NCI-H2107 treated with DMSO at 0.1 percent for 48 hours (cell line): ENCODE measurements around the gene PTPRN2.

Source experiments
- DNase-seq: peaks from one replicate; lab custom pipeline; 2025; ENCODE audit not compliant: unreplicated experiment; lab: John Stamatoyannopoulos, UW

Gene PTPRN2

GRCh38 chr7:157687845-157688532 lies 899.6 kb downstream of the PTPRN2 start:
- no peak for DNase-seq

- DNase-seq = no peak
These were observed 900.5 kb downstream of the PTPRN2 start for GRCh38 chr7:157687158-157687557.

GRCh38 chr7:157686285-157686894 lies 901.2 kb downstream of the PTPRN2 start:
- DNase-seq = no peak

GRCh38 chr7:157685430-157686284 lies 902.0 kb downstream of the PTPRN2 start:
- DNase-seq = no peak

- no peak for DNase-seq
These were observed 902.7 kb downstream of the PTPRN2 start for GRCh38 chr7:157684909-157685429.

- no peak for DNase-seq
These were observed 903.3 kb downstream of the PTPRN2 start for GRCh38 chr7:157684157-157684908.

GRCh38 chr7:157683747-157684156 lies 903.9 kb downstream of the PTPRN2 start:
- DNase-seq = no peak

GRCh38 chr7:157682946-157683746 lies 904.5 kb downstream of the PTPRN2 start:
- DNase-seq = no peak

- no peak for DNase-seq
These were observed 905.3 kb downstream of the PTPRN2 start for GRCh38 chr7:157682064-157682945.

GRCh38 chr7:157679607-157680006 lies 908.0 kb downstream of the PTPRN2 start:
- no peak for DNase-seq

GRCh38 chr7:157678501-157678900 lies 909.1 kb downstream of the PTPRN2 start:
- no peak for DNase-seq

- DNase-seq = no peak
These were observed 911.0 kb downstream of the PTPRN2 start for GRCh38 chr7:157676456-157677255.

- DNase-seq = no peak
These were observed 911.6 kb downstream of the PTPRN2 start for GRCh38 chr7:157676001-157676400.

GRCh38 chr7:157675427-157675927 lies 912.1 kb downstream of the PTPRN2 start:
- DNase-seq = no peak

- no peak for DNase-seq
These were observed 912.8 kb downstream of the PTPRN2 start for GRCh38 chr7:157674715-157675426.

- no peak for DNase-seq
These were observed 913.5 kb downstream of the PTPRN2 start for GRCh38 chr7:157674027-157674714.

GRCh38 chr7:157673573-157673972 lies 914.0 kb downstream of the PTPRN2 start:
- no peak for DNase-seq
